HUES48 (cell line): ENCODE results near the gene ARL15.

Experiments used
- H3K27ac ChIP-seq: one replicate; pipeline ENCODE4 v1.7.0; 2013; ENCODE audit warnings: low read depth, low read length, inconsistent platforms
- H3K27me3 ChIP-seq: 2 replicates; pipeline ENCODE4 v1.6.1; 2013; ENCODE audit warnings: mild to moderate bottlenecking, low read length; ENCODE audit not compliant: control insufficient read depth, insufficient read depth
- H3K36me3 ChIP-seq: 2 replicates; pipeline ENCODE4 v1.6.1; 2013; ENCODE audit warnings: low read length; ENCODE audit not compliant: control insufficient read depth, insufficient read depth
- H3K4me1 ChIP-seq: 2 replicates; pipeline ENCODE4 v1.6.1; 2013; ENCODE audit warnings: mild to moderate bottlenecking, low read length; ENCODE audit not compliant: control insufficient read depth, insufficient read depth
- H3K4me3 ChIP-seq: 2 replicates; pipeline ENCODE4 v1.5.1; 2013; ENCODE audit warnings: mild to moderate bottlenecking, low read depth, low read length
- H3K9ac ChIP-seq: 2 replicates; pipeline ENCODE4 v1.6.1; 2013; ENCODE audit warnings: mild to moderate bottlenecking, low read depth, low read length, moderate library complexity
- H3K9me3 ChIP-seq: 2 replicates; pipeline ENCODE4 v1.6.1; 2013; ENCODE audit warnings: low read length; ENCODE audit not compliant: control insufficient read depth, insufficient read depth

ARL15 gene

GRCh38 chr5:54270326-54270725, 40.0 kb downstream of the ARL15 start:
- no peaks in the 10 kb centered on the region for H3K27me3 ChIP-seq
- no peak overlapping the region for H3K4me3 ChIP-seq
- H3K36me3 ChIP-seq, result no peaks in the 10 kb centered on the region
- H3K27ac ChIP-seq, result no peak overlapping the region
- H3K9ac ChIP-seq, result no peak overlapping the region
- peaks cover 5% of the 10 kb centered on the region; the same call in 1 of the 2 replicates for H3K4me1 ChIP-seq
- no peaks in the 10 kb centered on the region for H3K9me3 ChIP-seq

- no peak overlapping the region for H3K4me3 ChIP-seq
- no peak overlapping the region for H3K9ac ChIP-seq
- no peaks in the 10 kb centered on the region for H3K27me3 ChIP-seq
- peaks cover 9% of the 10 kb centered on the region; the same call in 1 of the 2 replicates for H3K4me1 ChIP-seq
- H3K36me3 ChIP-seq, result no peaks in the 10 kb centered on the region
- H3K9me3 ChIP-seq, result no peaks in the 10 kb centered on the region
- no peak overlapping the region for H3K27ac ChIP-seq
Measured at GRCh38 chr5:54264574-54264973, 45.8 kb downstream of the ARL15 start.

DNA sequence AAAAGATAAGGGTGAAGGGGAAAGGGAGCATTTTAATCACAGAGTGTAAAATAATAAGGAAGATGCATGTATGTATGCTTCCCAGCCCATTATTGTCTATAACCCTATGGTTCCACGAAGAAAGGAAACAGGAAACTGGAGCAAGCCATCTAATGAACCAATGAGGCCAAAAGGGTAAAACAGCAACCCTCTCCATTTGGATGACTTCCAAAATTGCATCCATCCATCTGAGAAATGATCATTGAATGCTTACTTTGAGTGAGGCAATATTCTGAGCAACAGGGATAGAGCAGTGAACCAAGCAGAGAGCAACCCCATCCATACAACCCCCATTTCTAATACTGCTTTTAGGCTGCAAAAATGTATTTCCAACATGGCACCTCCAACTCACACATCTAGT, 46.9 kb downstream of the ARL15 start:
- Histone ChIP-seq H3K9ac (no peak overlapping the region), H3K27ac (no peak overlapping the region), H3K4me1 (peaks cover 9% of the 10 kb centered on the region; the same call in 1 of the 2 replicates), H3K36me3 (no peaks in the 10 kb centered on the region), H3K4me3 (no peak overlapping the region), H3K9me3 (no peaks in the 10 kb centered on the region), H3K27me3 (no peaks in the 10 kb centered on the region)

- Histone ChIP-seq H3K27ac (no peak overlapping the region), H3K36me3 (no peaks in the 10 kb centered on the region), H3K9me3 (no peaks in the 10 kb centered on the region), H3K27me3 (no peaks in the 10 kb centered on the region), H3K4me3 (no peak overlapping the region), H3K4me1 (peaks cover 9% of the 10 kb centered on the region; the same call in 1 of the 2 replicates), H3K9ac (no peak overlapping the region)
Measured at GRCh38 chr5:54261596-54261995, 48.8 kb downstream of the ARL15 start.

GRCh38 chr5:54259981-54260380, 50.4 kb downstream of the ARL15 start:
- Histone ChIP-seq H3K27me3 (no peaks in the 10 kb centered on the region), H3K4me3 (no peak overlapping the region), H3K9me3 (no peaks in the 10 kb centered on the region), H3K27ac (no peak overlapping the region), H3K36me3 (no peaks in the 10 kb centered on the region), H3K4me1 (peaks cover 4% of the 10 kb centered on the region; the same call in 1 of the 2 replicates), H3K9ac (no peak overlapping the region)

DNA sequence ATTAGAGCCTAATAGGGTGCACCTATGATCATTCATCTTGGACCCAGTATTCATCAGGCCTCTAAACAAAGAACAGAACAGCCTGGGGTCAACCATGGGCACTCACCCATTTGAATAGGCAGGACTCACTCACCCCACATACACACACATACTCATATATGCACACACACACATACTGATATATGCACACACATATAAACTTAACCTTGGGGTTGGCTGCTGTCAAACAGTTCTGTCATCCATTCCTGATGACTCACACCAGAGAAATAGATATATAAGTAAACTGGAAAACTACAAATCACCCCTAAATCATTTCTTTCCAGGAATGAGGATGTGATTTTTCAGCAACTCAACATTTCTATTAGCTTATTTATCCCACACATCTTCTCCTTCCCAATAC, 51.3 kb downstream of the ARL15 start:
- Histone ChIP-seq H3K36me3 (no peaks in the 10 kb centered on the region), H3K27ac (no peak overlapping the region), H3K9me3 (no peaks in the 10 kb centered on the region), H3K4me3 (no peak overlapping the region), H3K9ac (no peak overlapping the region), H3K4me1 (peaks cover 4% of the 10 kb centered on the region; the same call in 1 of the 2 replicates), H3K27me3 (no peaks in the 10 kb centered on the region)

DNA sequence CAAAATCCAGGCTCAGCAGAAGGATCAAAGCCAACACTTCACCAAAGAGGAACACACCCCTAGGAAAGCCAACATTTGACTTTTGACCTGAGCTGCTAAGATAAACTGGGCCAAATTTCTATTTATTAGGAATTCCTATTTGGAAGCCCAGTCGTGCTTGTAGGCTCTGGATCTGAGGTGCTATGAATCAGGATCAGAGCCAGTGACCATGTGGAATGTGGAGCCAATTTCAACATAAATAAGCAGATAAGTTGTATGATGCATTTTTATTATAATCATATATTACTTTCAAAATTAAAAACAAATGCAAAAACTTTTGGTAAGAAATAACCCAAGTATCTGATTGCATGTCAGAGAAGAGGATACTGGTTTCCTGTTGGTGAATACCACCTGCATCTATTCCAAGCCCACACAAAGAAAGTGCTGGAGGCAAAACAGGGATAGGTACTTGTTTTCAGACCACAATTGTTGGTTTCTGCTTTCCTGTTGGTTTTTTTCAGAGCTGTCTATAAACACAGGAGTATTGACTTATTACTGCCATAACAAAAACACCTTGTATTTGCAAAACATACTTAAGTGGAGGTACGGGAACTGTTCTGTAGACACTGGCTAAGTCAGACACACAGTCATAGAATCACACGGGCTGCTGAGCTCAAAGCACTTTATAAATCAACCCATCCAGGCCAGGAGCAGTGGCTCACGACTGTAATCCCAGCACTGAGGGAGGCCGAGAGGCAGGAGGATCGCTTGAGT, 52.8 kb downstream of the ARL15 start:
- no peak overlapping the region for H3K9ac ChIP-seq
- no peaks in the 10 kb centered on the region for H3K9me3 ChIP-seq
- H3K27ac ChIP-seq, result no peak overlapping the region
- H3K36me3 ChIP-seq, result no peaks in the 10 kb centered on the region
- H3K27me3 ChIP-seq, result no peaks in the 10 kb centered on the region
- peaks cover 4% of the 10 kb centered on the region; the same call in 1 of the 2 replicates for H3K4me1 ChIP-seq
- no peak overlapping the region for H3K4me3 ChIP-seq

DNA sequence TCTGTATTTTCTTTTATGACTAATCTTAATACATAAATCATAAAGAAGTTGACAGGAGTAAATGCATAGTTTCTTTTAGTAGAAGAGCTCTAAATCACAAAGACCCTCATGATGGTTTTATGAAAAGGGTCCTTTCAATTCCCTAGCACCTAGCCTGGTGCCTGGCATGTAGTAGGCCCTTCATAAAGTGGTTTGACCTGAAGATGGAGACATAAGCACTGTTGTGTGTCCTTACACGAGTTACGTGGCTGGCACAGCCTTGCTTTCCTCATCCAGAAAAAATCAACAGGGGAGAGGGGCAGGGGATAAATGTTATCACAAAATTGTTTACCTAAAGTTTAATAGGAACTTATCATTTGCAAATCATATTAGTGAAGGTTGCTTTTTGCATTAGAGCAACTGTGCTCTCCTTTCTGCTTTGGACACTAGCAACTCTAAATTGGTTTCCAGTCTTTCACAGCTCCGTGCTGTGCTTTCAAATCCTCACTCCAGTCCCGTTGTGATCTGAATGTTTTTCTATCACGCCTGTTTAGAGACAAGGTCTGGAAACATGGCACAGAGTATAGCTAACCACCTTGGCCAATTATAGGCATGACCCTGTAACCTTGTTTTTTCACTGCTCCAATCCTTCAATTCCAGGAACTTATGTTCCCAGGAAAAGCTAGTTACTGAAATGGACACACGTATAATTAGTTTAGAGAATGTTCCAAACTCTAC, 55.7 kb downstream of the ARL15 start:
- Histone ChIP-seq H3K27me3 (no peaks in the 10 kb centered on the region), H3K4me3 (no peak overlapping the region), H3K27ac (no peak overlapping the region), H3K36me3 (no peaks in the 10 kb centered on the region), H3K9ac (no peak overlapping the region), H3K9me3 (no peaks in the 10 kb centered on the region), H3K4me1 (peaks cover 7% of the 10 kb centered on the region; the same call in 1 of the 2 replicates)

GRCh38 chr5:54251981-54252380, 58.4 kb downstream of the ARL15 start:
- Histone ChIP-seq H3K9ac (no peak overlapping the region), H3K4me1 (peaks cover 7% of the 10 kb centered on the region; the same call in 1 of the 2 replicates), H3K36me3 (no peaks in the 10 kb centered on the region), H3K4me3 (no peak overlapping the region), H3K9me3 (no peaks in the 10 kb centered on the region), H3K27me3 (no peaks in the 10 kb centered on the region), H3K27ac (no peak overlapping the region)

GRCh38 chr5:54249210-54250028, 61.0 kb downstream of the ARL15 start:
- Histone ChIP-seq H3K4me3 (no peak overlapping the region), H3K27ac (no peak overlapping the region), H3K4me1 (peaks cover 7% of the 10 kb centered on the region; the same call in 1 of the 2 replicates), H3K9me3 (no peaks in the 10 kb centered on the region), H3K27me3 (no peaks in the 10 kb centered on the region), H3K9ac (no peak overlapping the region), H3K36me3 (no peaks in the 10 kb centered on the region)
